GM19043 (cell line): Measurements from ENCODE around the gene CA12.
"Not testable (repeated sequence)": the region's sequence is repeated elsewhere in the genome, so short reads cannot be mapped to it uniquely, and the experiment has no call there.

Experiments used
- ATAC-seq: cut with Tn5 transposase; IDR thresholded peaks from one replicate; pipeline ENCODE4 v1.9.1; 2021; ENCODE audit warnings: low read depth; ENCODE audit not compliant: unreplicated experiment

The CA12 gene

DNA sequence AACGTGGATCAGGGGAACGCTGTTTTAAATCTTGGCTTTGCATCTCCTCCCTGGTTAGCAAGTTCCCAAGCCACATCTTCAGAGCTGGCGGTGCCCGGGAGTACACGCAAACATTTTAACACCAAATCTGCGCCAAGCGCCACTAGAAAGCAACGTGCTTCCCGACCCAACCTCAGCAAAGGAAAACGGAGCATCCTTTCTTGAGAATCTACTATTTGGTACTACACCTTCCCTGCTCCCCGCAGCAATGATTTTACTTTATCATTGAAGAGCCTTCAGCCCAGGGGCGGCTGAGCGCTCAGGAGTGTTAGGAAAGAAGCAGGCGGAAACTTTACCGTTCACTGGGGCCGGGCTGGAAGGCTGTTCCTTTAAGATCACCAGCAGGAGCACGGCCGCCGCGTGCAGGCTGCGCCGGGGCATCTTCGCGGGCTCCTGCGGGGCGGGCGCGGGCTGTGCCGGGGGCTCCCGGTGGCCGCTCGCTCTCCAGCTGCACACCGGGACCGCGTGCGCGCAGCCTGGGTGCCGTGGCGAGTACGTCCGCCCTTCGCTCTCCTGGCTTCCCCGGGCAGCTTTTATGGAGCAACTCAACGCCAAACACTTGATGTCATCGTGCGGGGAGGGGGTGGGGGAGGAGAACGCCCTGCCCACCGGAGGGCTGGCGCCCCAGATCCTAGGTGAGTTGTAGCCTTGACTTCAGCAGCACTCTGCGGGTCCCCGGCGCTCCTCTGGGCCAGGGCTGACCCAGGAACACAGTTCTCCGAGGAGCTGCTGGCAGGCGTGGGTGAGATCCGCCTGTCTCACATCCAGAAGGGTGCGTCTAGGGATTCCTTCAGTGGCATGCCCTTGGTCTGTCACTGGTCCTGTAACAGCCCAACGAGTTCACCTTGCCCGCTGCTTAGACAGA is at the start of gene CA12:
TSS of gene CA12 (minus strand) at position 546 of the 904 bp plus-strand sequence. CDS start at position 420, 126 bp downstream.
- no peak for ATAC-seq

GRCh38 chr15:63430766-63431451 is 49.3 kb upstream of the CA12 start:
- ATAC-seq: no peak

- no peak for ATAC-seq
These were observed 44.9 kb upstream of the CA12 start for GRCh38 chr15:63426552-63426951.

- ATAC-seq: no peak
These were observed 43.9 kb upstream of the CA12 start for GRCh38 chr15:63425426-63425985.

DNA sequence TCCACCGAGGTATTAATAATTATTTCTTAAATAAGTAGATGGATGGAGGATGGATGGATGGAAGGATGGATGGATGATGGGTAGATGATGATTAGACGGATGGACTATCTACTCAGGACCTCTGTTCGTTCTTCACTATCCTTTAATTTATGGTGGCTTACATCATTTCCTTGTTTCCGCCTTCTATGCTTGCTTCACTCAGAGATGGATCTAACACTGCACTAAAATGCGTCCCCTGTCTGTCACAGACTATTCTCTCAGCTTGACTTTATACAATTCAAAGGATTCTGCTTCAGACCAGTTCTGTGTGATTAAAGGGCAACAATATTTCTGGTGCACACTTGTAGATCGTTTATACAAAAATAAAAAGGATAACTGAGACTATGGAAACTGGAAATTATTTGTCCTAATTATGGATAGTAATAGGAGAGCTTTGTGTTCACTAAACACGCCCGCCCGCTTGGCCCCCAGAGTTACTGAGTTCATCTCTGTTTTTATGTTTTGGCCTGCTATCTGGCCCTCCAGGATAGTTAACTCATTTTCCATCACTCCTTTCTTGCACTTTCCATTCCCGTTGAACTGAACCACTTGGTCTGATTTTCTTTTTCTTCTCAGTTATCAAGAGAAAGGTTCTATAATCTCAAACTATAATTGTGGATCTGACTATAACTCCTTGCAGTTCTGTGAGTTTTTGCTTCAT is 41.4 kb upstream of the CA12 start:
- no peak for ATAC-seq

- ATAC-seq: no peak
These were observed 39.8 kb upstream of the CA12 start for GRCh38 chr15:63421433-63421832.

DNA sequence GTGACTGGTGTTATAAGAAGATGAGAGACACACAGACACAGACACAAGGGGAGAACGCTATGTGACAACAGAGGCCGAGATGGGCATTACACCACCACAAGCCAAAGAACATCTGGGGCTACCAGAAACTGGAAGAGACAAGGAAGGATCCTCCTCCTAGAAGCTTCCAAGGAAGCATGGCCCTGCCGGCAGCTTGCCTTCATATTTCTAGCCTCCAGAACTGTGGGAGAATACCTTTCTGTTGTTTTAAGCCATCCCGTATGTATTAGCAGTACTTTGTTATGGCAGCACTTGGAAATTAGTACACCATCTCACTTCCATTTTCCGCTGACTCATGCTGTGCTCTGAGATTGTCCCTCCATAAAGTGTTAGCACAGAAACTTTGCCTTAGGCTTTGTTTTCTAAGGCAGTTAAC is 38.7 kb upstream of the CA12 start:
- no peak for ATAC-seq

GRCh38 chr15:63418811-63419210 is 37.2 kb upstream of the CA12 start:
- no peak for ATAC-seq

GRCh38 chr15:63417721-63418120 is 36.1 kb upstream of the CA12 start:
- no peak for ATAC-seq

DNA sequence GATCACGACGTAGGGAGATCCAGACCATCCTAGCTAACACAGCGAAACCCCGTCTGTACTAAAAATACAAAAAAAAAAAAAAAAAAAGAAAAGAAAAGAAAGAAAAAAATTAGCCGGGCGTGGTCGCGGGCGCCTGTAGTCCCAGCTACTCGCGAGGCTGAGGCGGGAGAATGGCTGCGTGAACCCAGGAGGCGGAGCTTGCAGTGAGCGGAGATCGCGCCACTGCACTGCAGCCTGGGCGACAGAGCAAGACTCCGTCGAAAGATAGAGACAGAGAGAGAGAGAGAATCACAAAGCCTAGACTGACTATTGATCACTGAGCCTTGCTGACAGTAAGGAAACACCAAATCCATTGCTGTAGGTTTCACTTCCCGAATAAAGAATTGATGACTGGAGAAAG is 35.6 kb upstream of the CA12 start:
- ATAC-seq: not testable (repeated sequence)

GRCh38 chr15:63414474-63415120 is 33.0 kb upstream of the CA12 start:
- ATAC-seq: no peak

DNA sequence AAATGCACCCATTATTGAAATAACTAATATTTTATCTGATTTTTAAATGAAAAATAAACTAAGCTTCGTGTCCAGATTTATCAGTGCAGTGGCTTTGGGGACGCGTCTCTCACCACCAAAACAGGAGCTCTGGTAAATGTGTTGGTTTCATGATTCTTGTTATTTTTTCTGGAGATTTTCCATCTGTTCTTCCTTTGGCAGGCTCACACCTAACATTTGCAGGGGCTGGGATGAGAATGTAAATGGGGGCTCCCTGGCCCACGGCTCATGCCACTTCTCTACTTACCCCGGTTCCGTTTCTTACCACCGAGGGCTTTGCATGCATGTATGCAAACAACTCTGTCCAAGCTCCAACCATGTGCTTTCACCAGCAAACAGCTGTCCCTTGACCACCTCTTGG is 30.9 kb upstream of the CA12 start:
- ATAC-seq: no peak

DNA sequence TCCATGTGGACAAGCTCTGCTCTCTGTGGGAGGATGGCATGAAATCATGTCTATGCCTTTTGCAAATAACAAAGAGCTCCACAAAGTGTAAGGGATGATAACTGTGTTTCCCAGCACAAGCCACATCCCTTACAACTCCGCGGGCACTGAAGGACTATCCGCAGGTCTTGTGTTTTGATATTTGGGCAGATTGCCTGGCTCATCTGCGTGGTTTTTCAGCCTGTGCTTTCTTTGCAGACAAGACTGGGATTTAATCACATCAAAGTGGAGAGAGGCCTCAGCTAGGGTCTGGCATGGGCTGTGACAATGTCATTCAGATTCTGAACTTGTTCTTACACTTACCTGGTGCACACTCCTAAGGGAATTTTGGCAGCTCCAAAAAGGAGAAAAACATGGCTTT is 30.2 kb upstream of the CA12 start:
- no peak for ATAC-seq

- no peak for ATAC-seq
These were observed 27.5 kb upstream of the CA12 start for GRCh38 chr15:63409179-63409578.

- ATAC-seq: no peak
These were observed 26.9 kb upstream of the CA12 start for GRCh38 chr15:63408524-63408923.

GRCh38 chr15:63407612-63408011 is 26.0 kb upstream of the CA12 start:
- ATAC-seq: no peak

- ATAC-seq: no peak
These were observed 24.2 kb upstream of the CA12 start for GRCh38 chr15:63405683-63406390.

GRCh38 chr15:63405159-63405558 is 23.5 kb upstream of the CA12 start:
- ATAC-seq: no peak

- ATAC-seq: no peak
These were observed 21.8 kb upstream of the CA12 start for GRCh38 chr15:63403254-63403945.
